GM12874 (cell line): ENCODE results near the gene TLR8.

Experiments
- TF ChIP-seq, protein P1 (sequence below): IDR thresholded peaks from 2 replicates; pipeline ENCODE4 v1.5.1; 2011; ENCODE audit warnings: low read depth, mild to moderate bottlenecking, control low read depth, low read length, moderate library complexity; ENCODE audit not compliant: insufficient read depth

Gene TLR8

DNA sequence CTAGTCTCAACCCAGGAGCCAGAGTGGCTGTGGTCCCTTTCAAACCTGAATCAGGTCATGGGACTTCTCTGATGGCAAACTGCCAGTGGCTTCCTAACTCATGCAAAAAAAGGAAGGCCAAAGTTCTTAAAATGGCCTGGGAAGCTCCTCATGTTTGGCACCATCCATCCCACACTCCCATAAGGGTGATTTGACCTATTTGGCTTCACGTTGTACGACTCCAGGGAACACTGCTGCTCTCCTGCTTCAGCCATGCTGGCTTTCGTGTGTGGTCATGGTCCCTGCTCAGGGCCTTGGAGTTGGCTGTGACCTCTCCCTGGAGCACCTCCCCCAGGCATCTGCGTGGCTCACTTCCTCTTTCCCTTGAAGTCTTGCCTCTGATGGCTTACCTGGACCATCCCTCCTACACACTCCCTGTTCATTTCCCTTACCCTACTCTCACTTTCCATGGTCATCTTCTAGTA, 55.7 kb downstream of the TLR8 start:
- TF ChIP-seq, protein P1, sequence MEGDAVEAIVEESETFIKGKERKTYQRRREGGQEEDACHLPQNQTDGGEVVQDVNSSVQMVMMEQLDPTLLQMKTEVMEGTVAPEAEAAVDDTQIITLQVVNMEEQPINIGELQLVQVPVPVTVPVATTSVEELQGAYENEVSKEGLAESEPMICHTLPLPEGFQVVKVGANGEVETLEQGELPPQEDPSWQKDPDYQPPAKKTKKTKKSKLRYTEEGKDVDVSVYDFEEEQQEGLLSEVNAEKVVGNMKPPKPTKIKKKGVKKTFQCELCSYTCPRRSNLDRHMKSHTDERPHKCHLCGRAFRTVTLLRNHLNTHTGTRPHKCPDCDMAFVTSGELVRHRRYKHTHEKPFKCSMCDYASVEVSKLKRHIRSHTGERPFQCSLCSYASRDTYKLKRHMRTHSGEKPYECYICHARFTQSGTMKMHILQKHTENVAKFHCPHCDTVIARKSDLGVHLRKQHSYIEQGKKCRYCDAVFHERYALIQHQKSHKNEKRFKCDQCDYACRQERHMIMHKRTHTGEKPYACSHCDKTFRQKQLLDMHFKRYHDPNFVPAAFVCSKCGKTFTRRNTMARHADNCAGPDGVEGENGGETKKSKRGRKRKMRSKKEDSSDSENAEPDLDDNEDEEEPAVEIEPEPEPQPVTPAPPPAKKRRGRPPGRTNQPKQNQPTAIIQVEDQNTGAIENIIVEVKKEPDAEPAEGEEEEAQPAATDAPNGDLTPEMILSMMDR, result no peak

DNA sequence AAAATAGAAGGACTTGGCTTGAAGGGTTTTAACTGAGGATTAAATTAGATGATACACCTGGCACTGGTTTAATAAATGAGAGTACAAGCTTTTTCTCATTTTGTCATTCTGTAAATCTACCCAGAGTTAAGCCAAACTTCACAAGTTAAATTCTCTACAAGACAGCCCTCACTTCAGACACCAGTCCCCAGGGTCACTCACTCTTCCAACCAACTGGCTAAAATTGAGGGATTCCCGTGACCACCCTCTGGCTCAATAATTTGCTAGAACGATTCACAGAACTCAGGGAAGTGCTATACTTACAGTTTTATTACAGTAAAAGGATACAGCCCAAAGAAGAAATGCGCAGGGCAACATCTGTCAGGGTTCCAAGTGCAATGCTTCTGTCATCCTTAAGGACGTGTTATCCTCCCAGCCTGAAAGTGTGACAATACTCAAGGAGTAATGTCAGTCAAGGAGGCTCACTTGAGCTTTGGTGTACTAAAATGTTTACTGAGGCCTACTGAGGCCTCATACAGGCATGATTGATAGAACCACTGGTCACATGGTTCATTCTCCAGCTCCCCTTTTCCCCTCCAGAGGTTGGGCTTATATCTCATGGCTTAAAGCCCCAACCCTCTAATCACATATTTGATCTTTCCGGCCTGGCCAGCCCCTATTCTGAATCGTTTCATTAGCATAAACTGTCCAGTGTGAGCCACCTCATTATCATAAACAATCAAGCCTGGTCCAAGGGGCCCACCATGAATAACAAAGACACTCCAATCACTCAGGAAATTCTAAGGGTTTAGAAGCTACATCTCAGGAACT, 58.9 kb downstream of the TLR8 start:
- TF ChIP-seq, protein P1, result no peak

DNA sequence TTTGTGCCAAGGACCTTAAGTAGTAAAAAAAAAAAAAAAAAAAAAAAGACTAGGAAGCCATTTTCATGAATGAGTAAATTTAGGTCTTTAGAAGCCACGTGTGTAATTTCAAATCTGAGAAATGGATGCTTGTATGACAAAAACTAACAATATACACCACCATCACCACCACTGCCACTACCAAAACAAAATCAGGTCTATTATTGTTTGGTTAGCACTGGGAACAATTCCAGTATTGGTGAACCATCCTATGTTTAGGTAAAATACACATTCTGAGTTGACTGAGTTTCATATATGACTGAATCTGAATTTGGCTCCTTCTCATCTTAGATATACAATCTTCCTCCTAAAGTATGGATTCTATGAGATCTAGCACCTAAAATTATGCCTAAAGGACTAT, 59.7 kb downstream of the TLR8 start:
- TF ChIP-seq, protein P1, result no peak

DNA sequence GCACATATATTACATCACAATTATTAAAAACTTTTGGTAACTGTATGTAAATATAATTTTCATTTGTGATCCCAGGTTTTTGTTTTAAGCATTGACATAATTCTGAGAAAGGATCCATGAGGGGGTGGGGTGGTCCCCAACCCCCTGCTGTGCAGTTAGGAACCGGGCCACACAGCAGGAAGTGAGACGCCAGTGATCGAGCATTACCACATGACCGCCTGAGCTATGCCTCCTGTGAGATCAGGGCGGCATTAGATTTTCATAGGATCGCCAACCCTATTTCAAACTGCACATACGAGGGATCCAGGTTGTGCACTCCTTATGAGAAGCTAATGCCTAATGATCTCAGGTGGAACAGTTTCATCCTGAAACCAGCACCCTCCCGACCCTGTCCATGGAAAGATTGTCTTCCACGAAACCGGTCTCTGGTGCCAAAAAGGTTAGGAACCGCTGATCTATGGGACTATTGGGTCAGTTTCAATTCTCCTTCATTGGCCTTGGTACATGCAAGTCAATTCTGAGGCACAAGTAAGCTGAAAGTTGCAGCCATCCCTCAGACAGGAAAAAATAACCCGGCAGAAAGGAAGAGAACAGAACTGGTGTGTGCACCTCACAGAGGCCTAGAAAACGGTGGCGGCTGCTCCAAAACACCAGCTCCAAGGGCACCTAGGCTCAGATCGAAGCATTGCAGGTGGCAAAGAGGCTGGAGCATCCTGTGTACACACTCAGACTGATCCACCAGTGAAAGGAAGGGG, 61.5 kb downstream of the TLR8 start:
- TF ChIP-seq, protein P1, result no peak

DNA sequence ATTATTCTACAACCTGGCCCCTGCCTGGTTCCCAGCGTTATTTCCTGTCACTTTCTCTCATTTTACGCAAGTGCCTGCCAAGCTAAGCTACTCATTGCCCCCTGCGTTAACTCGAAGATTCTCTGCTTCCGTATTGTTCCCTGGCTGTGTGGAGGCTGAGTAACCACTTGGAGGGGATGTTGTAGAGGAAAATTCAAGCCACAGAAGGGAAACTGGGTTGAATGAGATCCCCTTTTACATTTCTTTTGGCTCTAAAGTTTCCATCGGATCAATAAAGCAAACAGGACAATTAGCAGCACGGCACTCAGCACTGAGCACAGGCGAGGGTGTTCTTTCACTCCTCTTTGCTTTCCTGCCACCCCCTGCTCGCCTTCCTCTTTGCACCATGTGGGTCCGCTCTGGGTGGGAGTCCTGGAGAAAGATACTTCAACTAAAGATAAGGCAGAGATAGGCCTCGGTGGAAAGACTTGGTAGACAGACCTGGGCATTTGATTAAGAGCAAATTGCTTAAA, 64.3 kb downstream of the TLR8 start:
- TF ChIP-seq, protein P1, result no peak

DNA sequence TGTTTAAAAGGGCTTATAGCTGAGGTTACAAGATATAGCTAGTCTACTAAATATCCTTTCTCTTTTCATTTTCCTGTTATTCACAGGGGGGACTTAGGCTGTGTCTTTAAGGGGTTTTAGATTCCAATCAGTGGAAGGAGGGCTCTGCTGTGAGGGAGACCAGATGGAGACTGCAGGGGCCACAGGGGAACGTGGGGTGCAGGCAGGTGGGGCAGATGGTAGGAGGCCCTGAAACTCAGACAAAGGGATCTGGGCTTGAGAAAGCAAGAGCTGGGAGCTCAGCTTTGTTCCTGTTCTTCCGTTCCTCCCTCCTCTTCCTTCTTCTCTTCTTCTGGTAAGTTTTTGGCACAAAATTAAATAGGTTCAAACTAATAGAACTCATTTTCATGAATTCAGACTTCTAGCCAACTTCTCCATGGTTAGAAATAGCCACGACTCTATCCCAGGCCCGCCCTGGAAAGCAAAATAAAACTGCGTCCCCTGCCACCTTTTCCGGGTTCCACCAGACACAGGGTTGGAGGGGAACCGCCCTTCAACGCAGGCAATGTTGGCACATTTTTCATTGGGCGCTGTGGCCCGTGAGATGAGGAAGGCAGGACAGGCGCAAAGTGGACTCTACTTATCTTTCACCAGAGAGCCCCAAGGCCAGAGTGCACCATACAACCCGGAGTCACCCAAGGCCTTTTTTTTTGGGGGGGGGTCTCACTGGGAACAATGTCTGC, 65.0 kb downstream of the TLR8 start:
- TF ChIP-seq, protein P1, result no peak

DNA sequence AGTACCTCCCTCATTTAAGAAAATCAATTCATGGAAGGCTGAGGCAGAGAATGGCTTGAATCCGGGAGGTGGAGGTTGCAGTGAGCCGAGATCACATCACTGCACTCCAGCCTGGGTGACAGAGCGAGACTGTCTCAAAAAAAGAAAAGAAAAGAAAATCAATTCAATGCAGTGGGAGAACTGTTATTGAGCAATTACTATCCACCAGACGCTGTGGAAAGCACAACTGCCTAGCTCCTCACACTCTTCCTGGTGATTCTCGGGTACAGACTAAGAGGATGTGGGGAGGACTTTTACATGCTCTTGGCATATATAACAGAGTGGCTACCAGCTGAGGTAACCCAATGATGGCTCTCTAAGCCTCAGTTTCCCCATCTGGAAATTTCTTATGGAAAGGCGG, 65.8 kb downstream of the TLR8 start:
- TF ChIP-seq, protein P1, result no peak
